ENCODE results near the gene SRPRB. TPM values are rescaled to one million over a fixed set of nuclear protein-coding genes. Genes with fewer than 3 reads are reported as not detected.

SRPRB gene
- total and polyA plus RNA-seq, 9 of the 15 experiments (the other 6 are each of a cell fraction or from before 2014, with no cell fraction given), result 29.5 to 66.0 (median 41.4) TPM

- DNase-seq (ENCODE audit: extremely low read depth in 1 of 4, low spot score in 3 of 4) (no peak), FAIRE-seq (peak; percentile 32), ATAC-seq (no peak)
- no peaks in the 10 kb centered on the region for H3K9me1 ChIP-seq (ENCODE audit: control insufficient read depth, insufficient read depth, low read length)
- ChIA-PET POLR2A (interaction anchor here (0.7 to 1.0 kb wide), 3 partner anchors 37 to 339 kb away, joined by 3 read pairs; no protein-coding TSS in a partner anchor), CTCF (ENCODE audit: low intra/inter-chr PET ratio) (no interaction called here)
- no TSS peak for BruUV-seq (replicated peaks)
- H3K4me3 ChIP-seq, result no peak overlapping the region
- 53% methylated on average over 6 of the region's 6 CpGs for WGBS (ENCODE audit: insufficient coverage, low coverage, missing lambda C conversion rate)
- no peak overlapping the region for H3K27ac ChIP-seq (ENCODE audit: extremely low read depth, low read depth, low read length)
- no peak for TF ChIP-seq KLF13 (tag; IDR thresholded peaks at IDR 0.05; ENCODE audit: borderline replicate concordance, low read depth)
- TF ChIP-seq ZBTB43 (CRISPR knock-in tag; IDR thresholded peaks at IDR 0.05), result no peak
- TF ChIP-seq ARID3A (IDR thresholded peaks at IDR 0.05; ENCODE audit: borderline replicate concordance, low read depth, low read length), result no peak
- TF ChIP-seq ZNF589 (CRISPR knock-in tag; IDR thresholded peaks at IDR 0.05; ENCODE audit: low read depth), result no peak
- no peak for TF ChIP-seq ZNF655 (CRISPR knock-in tag; IDR thresholded peaks at IDR 0.05)
- no peak for TF ChIP-seq ETV6 (IDR thresholded peaks at IDR 0.05; ENCODE audit: borderline replicate concordance in 1 of 2, low read depth in 2 of 2, low read length in 1 of 2)
- TF ChIP-seq ETV6 (CRISPR knock-in tag; IDR thresholded peaks at IDR 0.05; ENCODE audit: borderline replicate concordance), result no peak
- TF ChIP-seq E2F5 (CRISPR knock-in tag; IDR thresholded peaks at IDR 0.05), result no peak
- no peak for TF ChIP-seq TFE3 (CRISPR knock-in tag; IDR thresholded peaks at IDR 0.05)
- TF ChIP-seq TEAD1 (CRISPR knock-in tag; IDR thresholded peaks at IDR 0.05), result no peak
- no peak for TF ChIP-seq EGR1 (conservative IDR thresholded peaks at IDR 0.05)
- H3K9me3 ChIP-seq (replicated peaks; ENCODE audit: control insufficient read depth, insufficient read depth, low read depth, low read length), result no peaks in the 10 kb centered on the region
- no peaks in the 10 kb centered on the region for H3K79me2 ChIP-seq (ENCODE audit: control insufficient read depth, insufficient read depth, low read length)
- no peaks in the 10 kb centered on the region for H4K20me1 ChIP-seq (replicated peaks; ENCODE audit: control insufficient read depth, insufficient read depth, low read length)
- H3K36me3 ChIP-seq (ENCODE audit: control insufficient read depth, insufficient read depth, low read length), result no peaks in the 10 kb centered on the region
- H2AFZ ChIP-seq (ENCODE audit: low read depth, low read length), result no peak overlapping the region
- H3K4me1 ChIP-seq (replicated peaks in 1 of 2; ENCODE audit: control insufficient read depth in 2 of 2, insufficient read depth in 2 of 2, low read length in 2 of 2), result peaks cover 30 to 55% of the 10 kb centered on the region in 2 experiments; a peak in 4 of 5 replicates
- intact Hi-C loops (cut with micrococcal nuclease) (no loop called here), in situ Hi-C loops (cut with MboI) (no loop called here)
- H3K9ac ChIP-seq (ENCODE audit: insufficient read depth in 1 of 2, low read depth in 2 of 2, low read length in 2 of 2), result no peak overlapping the region; a peak in 1 of 4 replicates
- H3K27me3 ChIP-seq (ENCODE audit: control insufficient read depth in 2 of 2, insufficient read depth in 2 of 2, low read length in 2 of 2), result no peaks in the 10 kb centered on the region
- H3K4me2 ChIP-seq (ENCODE audit: insufficient read depth, low read length), result no peak overlapping the region
Measured at GRCh38 chr3:133855772-133856171, 50.2 kb downstream of the SRPRB start.
